Breast epithelium (tissue), 3 donors: ENCODE data around the gene TTC7B.
A peak's percentile ranks its signal among the peaks of the same experiment; 100 is the strongest.

Experiments used
- POLR2A ChIP-seq: fragments of 450-650 bp; IDR thresholded peaks from one replicate; pipeline ENCODE4 v1.6.1; 2016; ENCODE audit warnings: antibody characterized with exemption, mild to moderate bottlenecking, moderate library complexity
- POLR2AphosphoS5 ChIP-seq, 3 donors: sonication (generic); formaldehyde crosslinking; IDR thresholded peaks; one replicate each; pipeline ENCODE4 v1.6.1; 2017; ENCODE audit warnings: antibody characterized with exemption in 3 of 3
- TF ChIP-seq, protein P1 (sequence below), 3 donors: fragments of 450-650 bp; IDR thresholded peaks; one replicate each; pipeline ENCODE4 v1.5.1; 2016 to 2017; ENCODE audit warnings: antibody characterized with exemption in 3 of 3, mild to moderate bottlenecking in 3 of 3, moderate library complexity in 3 of 3

DNA sequence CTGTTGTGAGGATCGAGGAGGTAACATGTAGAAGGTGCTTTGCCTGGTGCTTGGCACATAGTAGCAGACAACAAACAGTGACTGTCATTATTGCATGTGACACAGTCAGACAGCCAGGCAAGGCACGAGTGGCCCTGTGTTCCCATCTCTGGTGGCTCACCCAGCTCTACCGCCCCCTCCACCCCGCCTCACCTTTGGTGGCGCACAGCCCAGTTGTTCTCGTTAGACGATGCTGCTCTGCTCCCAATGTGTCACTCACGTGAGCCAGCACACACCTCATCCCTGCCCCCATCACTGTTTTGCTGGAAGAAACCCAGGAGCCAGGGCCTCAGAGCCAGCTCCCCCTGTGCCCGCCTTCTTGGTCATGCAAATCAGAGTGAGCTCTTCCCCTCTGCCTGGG lies 306.1 kb downstream of the TTC7B start:
- TF ChIP-seq, protein P1, sequence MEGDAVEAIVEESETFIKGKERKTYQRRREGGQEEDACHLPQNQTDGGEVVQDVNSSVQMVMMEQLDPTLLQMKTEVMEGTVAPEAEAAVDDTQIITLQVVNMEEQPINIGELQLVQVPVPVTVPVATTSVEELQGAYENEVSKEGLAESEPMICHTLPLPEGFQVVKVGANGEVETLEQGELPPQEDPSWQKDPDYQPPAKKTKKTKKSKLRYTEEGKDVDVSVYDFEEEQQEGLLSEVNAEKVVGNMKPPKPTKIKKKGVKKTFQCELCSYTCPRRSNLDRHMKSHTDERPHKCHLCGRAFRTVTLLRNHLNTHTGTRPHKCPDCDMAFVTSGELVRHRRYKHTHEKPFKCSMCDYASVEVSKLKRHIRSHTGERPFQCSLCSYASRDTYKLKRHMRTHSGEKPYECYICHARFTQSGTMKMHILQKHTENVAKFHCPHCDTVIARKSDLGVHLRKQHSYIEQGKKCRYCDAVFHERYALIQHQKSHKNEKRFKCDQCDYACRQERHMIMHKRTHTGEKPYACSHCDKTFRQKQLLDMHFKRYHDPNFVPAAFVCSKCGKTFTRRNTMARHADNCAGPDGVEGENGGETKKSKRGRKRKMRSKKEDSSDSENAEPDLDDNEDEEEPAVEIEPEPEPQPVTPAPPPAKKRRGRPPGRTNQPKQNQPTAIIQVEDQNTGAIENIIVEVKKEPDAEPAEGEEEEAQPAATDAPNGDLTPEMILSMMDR (IDR thresholded peaks at IDR 0.05), result no peak
- TF ChIP-seq POLR2A (no peak), POLR2AphosphoS5 (IDR thresholded peaks at IDR 0.05) (peak in 1 of 3 donors; percentile 57)
